GM19025 (cell line): Measurements from ENCODE around the gene TBRG4.
"Not testable (repeated sequence)": the region's sequence is repeated elsewhere in the genome, so short reads cannot be mapped to it uniquely, and the experiment has no call there.

Source experiments
- ATAC-seq: cut with Tn5 transposase; IDR thresholded peaks from one replicate; pipeline ENCODE4 v1.9.1; 2021; ENCODE audit warnings: mild to moderate bottlenecking, low read depth, moderate library complexity; ENCODE audit not compliant: unreplicated experiment

Gene TBRG4

GRCh38 chr7:45111298-45112223 is at the start of gene TBRG4:
Gene TBRG4 (minus strand): TSS chr7:45111697. CDS start chr7:45109237, 2,460 bp downstream.
- ATAC-seq, result peak; percentile 97

GRCh38 chr7:45161138-45161537 is 49.6 kb upstream of the TBRG4 start:
- no peak for ATAC-seq

GRCh38 chr7:45160417-45160881 is 49.0 kb upstream of the TBRG4 start:
- no peak for ATAC-seq

GRCh38 chr7:45159296-45159695 is 47.8 kb upstream of the TBRG4 start:
- ATAC-seq, result no peak

- ATAC-seq, result no peak
Observed at GRCh38 chr7:45158471-45158870, 47.0 kb upstream of the TBRG4 start.

GRCh38 chr7:45157653-45158401 is 46.3 kb upstream of the TBRG4 start, which contains the start of gene RAMP3:
Gene RAMP3 (plus strand): TSS chr7:45157791. CDS start chr7:45157829, 38 bp downstream.
- ATAC-seq, result no peak

- ATAC-seq, result no peak
Observed at GRCh38 chr7:45157286-45157652, 45.8 kb upstream of the TBRG4 start.

GRCh38 chr7:45156516-45157272 is 45.2 kb upstream of the TBRG4 start:
- ATAC-seq, result no peak

- no peak for ATAC-seq
Observed at GRCh38 chr7:45155941-45156340, 44.4 kb upstream of the TBRG4 start.

- ATAC-seq, result no peak
Observed at GRCh38 chr7:45155357-45155900, 43.9 kb upstream of the TBRG4 start.

GRCh38 chr7:45153861-45154260 is 42.4 kb upstream of the TBRG4 start:
- not testable (repeated sequence) for ATAC-seq

- no peak for ATAC-seq
Observed at GRCh38 chr7:45153233-45153632, 41.7 kb upstream of the TBRG4 start.

GRCh38 chr7:45151967-45152366 is 40.5 kb upstream of the TBRG4 start:
- no peak for ATAC-seq

- no peak for ATAC-seq
Observed at GRCh38 chr7:45151131-45151684, 39.7 kb upstream of the TBRG4 start.

GRCh38 chr7:45150199-45150598 is 38.7 kb upstream of the TBRG4 start:
- no peak for ATAC-seq

GRCh38 chr7:45149606-45150005 is 38.1 kb upstream of the TBRG4 start:
- no peak for ATAC-seq

GRCh38 chr7:45148653-45148973 is 37.1 kb upstream of the TBRG4 start:
- ATAC-seq, result no peak

- no peak for ATAC-seq
Observed at GRCh38 chr7:45147858-45148652, 36.6 kb upstream of the TBRG4 start.
